Measurements from ENCODE around the gene TMSB10.
"Not testable (repeated sequence)": the region's sequence is repeated elsewhere in the genome, so short reads cannot be mapped to it uniquely, and the experiment has no call there.

TMSB10 gene

GRCh38 chr2:84940088-84940470, 34.6 kb downstream of the TMSB10 start:
- no peak for DNase-seq (ENCODE audit: low spot score)

GRCh38 chr2:84940831-84941412, 35.5 kb downstream of the TMSB10 start:
- no peak for DNase-seq (ENCODE audit: low spot score)

GRCh38 chr2:84942166-84942565, 36.7 kb downstream of the TMSB10 start:
- no peak for DNase-seq (ENCODE audit: low spot score)

- DNase-seq (ENCODE audit: low spot score), result no peak
Measured at GRCh38 chr2:84942964-84943421, 37.5 kb downstream of the TMSB10 start.

- DNase-seq (ENCODE audit: low spot score), result no peak
Measured at GRCh38 chr2:84944295-84944909, 38.9 kb downstream of the TMSB10 start.

- not testable (repeated sequence) for DNase-seq (ENCODE audit: low spot score)
Measured at GRCh38 chr2:84945838-84946203, 40.4 kb downstream of the TMSB10 start.

- DNase-seq (ENCODE audit: low spot score), result peak; percentile 72
Measured at GRCh38 chr2:84946204-84947009, 41.0 kb downstream of the TMSB10 start.

GRCh38 chr2:84947010-84947593, 41.6 kb downstream of the TMSB10 start:
- DNase-seq (ENCODE audit: low spot score), result no peak

GRCh38 chr2:84953535-84953934, 48.1 kb downstream of the TMSB10 start:
- no peak for DNase-seq (ENCODE audit: low spot score)

- DNase-seq (ENCODE audit: low spot score), result no peak
Measured at GRCh38 chr2:84954329-84954728, 48.9 kb downstream of the TMSB10 start.

Measured in CD4-positive, alpha-beta T cell treated with Interleukin-15 for 4 hours (primary cell).